Measurements from ENCODE around the gene SCYGR8. TPM values are rescaled to one million over a fixed set of nuclear protein-coding genes. Genes with fewer than 3 reads are reported as not detected.

SCYGR8 gene
- total and polyA plus RNA-seq, 2 of the 8 experiments (the other 6 are each of a cell fraction or from before 2014, with no cell fraction given), result not detected

- no peak for TF ChIP-seq SIN3A (conservative IDR thresholded peaks at IDR 0.05 in 1 of 2, IDR thresholded peaks at IDR 0.05 in 1 of 2; ENCODE audit: low read depth in 1 of 2, low read length in 2 of 2)
- TF ChIP-seq GTF2F1 (IDR thresholded peaks at IDR 0.05; ENCODE audit: borderline replicate concordance, low read depth, low read length), result no peak
- TF ChIP-seq RXRA (IDR thresholded peaks at IDR 0.05; ENCODE audit: insufficient read depth, low read depth, low read length), result no peak
- TF ChIP-seq E2F6 (IDR thresholded peaks at IDR 0.05), result no peak
- no peak for TF ChIP-seq RNF2 (IDR thresholded peaks at IDR 0.05; ENCODE audit: borderline replicate concordance, low read depth, low read length, missing control alignments, poor library complexity, severe bottlenecking)
- no peak for TF ChIP-seq BACH1 (IDR thresholded peaks at IDR 0.05; ENCODE audit: low read length)
- TF ChIP-seq EP300 (IDR thresholded peaks at IDR 0.05; ENCODE audit: borderline replicate concordance in 1 of 2, low read depth in 2 of 2, low read length in 2 of 2), result no peak
- no peak for TF ChIP-seq JUN (IDR thresholded peaks at IDR 0.05; ENCODE audit: low read depth, low read length)
Measured at GRCh38 chr2:227724394-227725039, 21.2 kb upstream of the SCYGR8 start, which contains the start of gene SCYGR6 (continued).
